OCI-LY3 (cell line): ENCODE data around the gene FLG.
"Not testable (repeated sequence)": the region's sequence is repeated elsewhere in the genome, so short reads cannot be mapped to it uniquely, and the experiment has no call there.

Experiments
- EZH2phosphoT487 ChIP-seq: fragments of 200-600 bp; shearing (Covaris generic); IDR thresholded peaks from 2 replicates; pipeline ENCODE4 v1.6.1; 2018; ENCODE audit warnings: antibody characterized with exemption, mixed run types, low read depth
- TF ChIP-seq, protein P1 (sequence below): fragments of 200-600, 300-600 bp; sonication (generic); IDR thresholded peaks from 2 replicates; pipeline ENCODE4 v1.5.1; 2014; ENCODE audit warnings: antibody characterized with exemption, low read length, low read depth

DNA sequence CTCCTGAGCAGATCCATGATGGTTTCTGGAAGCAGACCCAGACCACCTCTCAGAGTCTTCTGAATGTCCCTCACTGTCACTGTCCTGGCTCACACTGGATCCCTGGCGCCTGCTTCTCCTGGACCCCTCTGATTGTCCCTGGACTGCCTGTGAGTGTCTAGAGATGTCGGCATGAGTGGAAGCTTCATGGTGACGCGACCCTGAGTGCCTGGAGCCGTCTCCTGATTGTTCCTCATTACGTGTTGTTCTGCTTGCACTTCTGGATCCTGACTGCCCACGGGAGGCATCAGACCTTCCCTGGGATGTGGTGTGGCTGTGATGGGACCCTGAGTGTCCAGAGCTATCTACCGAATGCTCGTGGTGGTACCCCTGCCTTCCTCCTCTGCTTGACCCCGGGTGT, 18.9 kb downstream of the FLG start:
- TF ChIP-seq, protein P1, sequence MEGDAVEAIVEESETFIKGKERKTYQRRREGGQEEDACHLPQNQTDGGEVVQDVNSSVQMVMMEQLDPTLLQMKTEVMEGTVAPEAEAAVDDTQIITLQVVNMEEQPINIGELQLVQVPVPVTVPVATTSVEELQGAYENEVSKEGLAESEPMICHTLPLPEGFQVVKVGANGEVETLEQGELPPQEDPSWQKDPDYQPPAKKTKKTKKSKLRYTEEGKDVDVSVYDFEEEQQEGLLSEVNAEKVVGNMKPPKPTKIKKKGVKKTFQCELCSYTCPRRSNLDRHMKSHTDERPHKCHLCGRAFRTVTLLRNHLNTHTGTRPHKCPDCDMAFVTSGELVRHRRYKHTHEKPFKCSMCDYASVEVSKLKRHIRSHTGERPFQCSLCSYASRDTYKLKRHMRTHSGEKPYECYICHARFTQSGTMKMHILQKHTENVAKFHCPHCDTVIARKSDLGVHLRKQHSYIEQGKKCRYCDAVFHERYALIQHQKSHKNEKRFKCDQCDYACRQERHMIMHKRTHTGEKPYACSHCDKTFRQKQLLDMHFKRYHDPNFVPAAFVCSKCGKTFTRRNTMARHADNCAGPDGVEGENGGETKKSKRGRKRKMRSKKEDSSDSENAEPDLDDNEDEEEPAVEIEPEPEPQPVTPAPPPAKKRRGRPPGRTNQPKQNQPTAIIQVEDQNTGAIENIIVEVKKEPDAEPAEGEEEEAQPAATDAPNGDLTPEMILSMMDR: not testable (repeated sequence)
- TF ChIP-seq EZH2phosphoT487: not testable (repeated sequence)
